Spinal cord (tissue), 10 donors: Measurements from ENCODE around the gene INS. TPM values are rescaled to one million over a fixed set of nuclear protein-coding genes. Genes with fewer than 3 reads are reported as not detected.

Experiments
- DNase-seq, 6 donors: peaks; one replicate each; pipeline versions ENCODE4 v3.0.0 to v3.0.0-alpha.2; 2013 to 2015; ENCODE audit warnings: low spot score in 6 of 6, low read depth in 4 of 6
- H3K27ac ChIP-seq: one replicate; pipeline ENCODE4 v1.5.1; 2013; ENCODE audit warnings: low read depth, low read length, control low read depth
- H3K27me3 ChIP-seq: one replicate; pipeline ENCODE4 v1.6.1; 2013; ENCODE audit warnings: low read length; ENCODE audit not compliant: control insufficient read depth, insufficient read depth
- H3K36me3 ChIP-seq: one replicate; pipeline ENCODE4 v1.6.1; 2013; ENCODE audit warnings: low read length; ENCODE audit not compliant: control insufficient read depth, insufficient read depth
- H3K4me1 ChIP-seq: one replicate; pipeline ENCODE4 v1.6.1; 2013; ENCODE audit warnings: low read length; ENCODE audit not compliant: control insufficient read depth, insufficient read depth
- H3K4me3 ChIP-seq: one replicate; pipeline ENCODE4 v1.5.1; 2013; ENCODE audit warnings: low read depth, low read length, control low read depth
- H3K9me3 ChIP-seq: one replicate; pipeline ENCODE4 v1.6.1; 2013; ENCODE audit warnings: low read length; ENCODE audit not compliant: control insufficient read depth, insufficient read depth
- WGBS: methylation state at CpG from one replicate; pipeline ENCODE4 v1.1.5; 2013; ENCODE audit warnings: missing lambda C conversion rate; ENCODE audit not compliant: insufficient coverage; 5-methylcytosine and 5-hydroxymethylcytosine counted together
- polyA plus RNA-seq, 2 donors: library from polyadenylated mRNA; unstranded; fragments of 120-200 nt; gene quantifications; one replicate each; pipeline ENCODE4 v1.2.1, GENCODE V29; 2013; ENCODE audit not compliant: insufficient read length in 2 of 2
- total RNA-seq, 2 donors: library from RNA; depleted of rRNA in 1 of 2; stranded (reverse); fragments of 120-200 nt in 1 of 2; fragments of >200 nt in 1 of 2; gene quantifications; one replicate each; pipeline versions ENCODE4 v1.2.3 to v1.2.4, GENCODE V29; 2013 to 2014
- donor health status: healthy.

Gene INS
- total and polyA plus RNA-seq, 4 donors = not detected

GRCh38 chr11:2136209-2136951, 24.6 kb downstream of the INS start:
- H3K4me3 ChIP-seq = peak overlapping the region; percentile 53
- H3K4me1 ChIP-seq = peaks cover 45% of the 10 kb centered on the region
- no peaks in the 10 kb centered on the region for H3K9me3 ChIP-seq
- DNase-seq = no peak
- no peak overlapping the region for H3K27ac ChIP-seq
- 45% methylated on average over 24 of the region's 24 CpGs for WGBS
- H3K36me3 ChIP-seq = no peaks in the 10 kb centered on the region
- peaks cover 72% of the 10 kb centered on the region for H3K27me3 ChIP-seq

- Histone ChIP-seq H3K4me1 (peaks cover 42% of the 10 kb centered on the region), H3K36me3 (no peaks in the 10 kb centered on the region), H3K27me3 (peaks cover 66% of the 10 kb centered on the region), H3K4me3 (peak overlapping the region; percentile 53), H3K27ac (no peak overlapping the region), H3K9me3 (no peaks in the 10 kb centered on the region)
- WGBS = 79% methylated on average over 14 of the region's 14 CpGs
- no peak for DNase-seq
Measured at GRCh38 chr11:2135648-2136201, 25.3 kb downstream of the INS start.

GRCh38 chr11:2135018-2135569, 25.9 kb downstream of the INS start:
- Histone ChIP-seq H3K36me3 (no peaks in the 10 kb centered on the region), H3K4me3 (no peak overlapping the region), H3K4me1 (peaks cover 41% of the 10 kb centered on the region), H3K9me3 (no peaks in the 10 kb centered on the region), H3K27me3 (peaks cover 60% of the 10 kb centered on the region), H3K27ac (no peak overlapping the region)
- DNase-seq = no peak
- WGBS = 86% methylated on average over 22 of the region's 26 CpGs

- Histone ChIP-seq H3K9me3 (no peaks in the 10 kb centered on the region), H3K4me1 (peaks cover 38% of the 10 kb centered on the region), H3K27ac (no peak overlapping the region), H3K4me3 (no peak overlapping the region), H3K27me3 (peaks cover 54% of the 10 kb centered on the region), H3K36me3 (no peaks in the 10 kb centered on the region)
- 82% methylated on average over 6 of the region's 19 CpGs for WGBS
- no peak for DNase-seq
Measured at GRCh38 chr11:2134022-2135010, 26.7 kb downstream of the INS start.

DNA sequence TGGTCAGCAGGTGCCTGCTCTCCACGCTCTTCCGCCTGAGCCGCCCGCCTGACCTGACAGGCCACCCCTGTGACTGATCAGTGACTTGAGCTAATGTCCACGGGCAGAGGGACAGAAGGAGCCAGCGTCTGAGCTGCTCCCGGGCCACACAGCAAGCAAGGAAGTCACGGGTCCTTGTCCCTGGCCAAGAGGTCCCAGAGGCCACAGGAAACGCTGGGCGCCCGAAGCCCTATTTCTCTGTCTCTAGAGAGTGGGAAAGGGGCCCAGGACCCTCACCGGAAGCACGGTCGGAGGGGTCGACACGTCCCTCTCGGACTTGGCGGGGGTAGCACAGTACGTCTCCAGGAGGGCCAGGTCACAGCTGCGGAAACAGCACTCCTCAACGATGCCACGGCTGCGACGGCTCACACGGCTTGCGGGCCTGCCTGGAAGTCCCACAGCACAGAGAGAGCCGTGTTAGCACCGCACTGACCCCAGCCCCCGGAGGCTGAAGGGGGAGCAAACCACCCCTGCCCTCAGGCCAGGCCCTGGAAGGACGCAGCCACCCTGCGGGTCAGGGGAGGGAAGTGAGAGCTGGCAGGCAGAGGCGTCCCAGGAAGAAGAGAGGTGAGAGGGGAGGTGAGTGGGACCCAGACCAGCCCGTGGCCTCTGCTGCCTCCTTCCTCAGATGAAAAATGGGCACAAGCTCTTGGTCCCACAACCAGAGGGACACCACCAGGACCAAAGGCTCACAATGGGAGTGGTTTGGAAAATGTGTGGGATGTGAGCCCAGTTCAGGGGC, 27.6 kb downstream of the INS start:
- peaks cover 51% of the 10 kb centered on the region for H3K27me3 ChIP-seq
- H3K4me3 ChIP-seq = no peak overlapping the region
- no peaks in the 10 kb centered on the region for H3K36me3 ChIP-seq
- DNase-seq = no peak
- H3K9me3 ChIP-seq = no peaks in the 10 kb centered on the region
- H3K4me1 ChIP-seq = peaks cover 37% of the 10 kb centered on the region
- no peak overlapping the region for H3K27ac ChIP-seq
- WGBS = 48% methylated on average over 32 of the region's 33 CpGs

DNA sequence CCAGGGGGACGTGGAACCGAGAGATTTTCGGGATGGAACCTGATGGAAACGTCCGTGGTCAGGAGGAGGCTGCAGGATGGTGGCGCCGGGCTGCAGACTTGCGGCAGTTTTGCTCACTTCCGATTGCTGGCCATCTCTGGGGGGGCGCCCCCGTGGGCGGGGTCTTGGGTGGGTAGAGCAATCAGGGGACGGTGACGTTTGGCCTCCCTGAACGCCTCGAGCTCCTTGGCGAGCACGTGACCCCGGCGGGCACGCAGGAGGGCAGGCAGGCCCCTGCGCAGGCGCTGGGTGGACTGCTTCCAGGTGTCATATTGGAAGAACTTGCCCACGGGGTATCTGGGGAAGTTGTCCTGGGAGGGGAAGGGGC, 28.2 kb downstream of the INS start:
- Histone ChIP-seq H3K27me3 (peaks cover 46% of the 10 kb centered on the region), H3K4me3 (no peak overlapping the region), H3K4me1 (peaks cover 32% of the 10 kb centered on the region), H3K36me3 (no peaks in the 10 kb centered on the region), H3K9me3 (no peaks in the 10 kb centered on the region), H3K27ac (no peak overlapping the region)
- DNase-seq = no peak
- WGBS = 41% methylated on average over 20 of the region's 24 CpGs

DNA sequence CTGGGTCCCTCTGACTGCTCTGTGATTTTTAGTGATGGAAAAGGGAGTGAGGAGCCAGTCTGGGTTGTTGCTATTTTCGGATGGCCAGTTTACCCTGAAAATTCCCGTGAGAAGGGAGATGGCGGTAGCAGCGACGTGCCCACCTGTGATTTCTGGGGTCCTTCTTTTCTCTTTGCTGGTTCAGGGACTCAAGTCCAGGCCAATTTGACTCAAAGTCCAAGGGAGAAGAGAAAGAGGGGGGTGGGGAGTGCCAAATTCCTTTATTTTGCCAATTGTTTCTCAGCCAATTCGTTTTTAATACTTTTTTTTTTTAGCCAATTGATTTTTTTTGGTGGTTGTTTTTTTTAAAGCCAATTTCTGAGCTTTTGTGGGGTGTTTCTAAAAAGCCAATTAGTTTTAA, 28.8 kb downstream of the INS start:
- H3K36me3 ChIP-seq = no peaks in the 10 kb centered on the region
- H3K27ac ChIP-seq = no peak overlapping the region
- WGBS = 88% methylated on average over 4 of the region's 6 CpGs
- DNase-seq = no peak
- no peak overlapping the region for H3K4me3 ChIP-seq
- H3K9me3 ChIP-seq = no peaks in the 10 kb centered on the region
- peaks cover 40% of the 10 kb centered on the region for H3K27me3 ChIP-seq
- H3K4me1 ChIP-seq = peaks cover 26% of the 10 kb centered on the region

DNA sequence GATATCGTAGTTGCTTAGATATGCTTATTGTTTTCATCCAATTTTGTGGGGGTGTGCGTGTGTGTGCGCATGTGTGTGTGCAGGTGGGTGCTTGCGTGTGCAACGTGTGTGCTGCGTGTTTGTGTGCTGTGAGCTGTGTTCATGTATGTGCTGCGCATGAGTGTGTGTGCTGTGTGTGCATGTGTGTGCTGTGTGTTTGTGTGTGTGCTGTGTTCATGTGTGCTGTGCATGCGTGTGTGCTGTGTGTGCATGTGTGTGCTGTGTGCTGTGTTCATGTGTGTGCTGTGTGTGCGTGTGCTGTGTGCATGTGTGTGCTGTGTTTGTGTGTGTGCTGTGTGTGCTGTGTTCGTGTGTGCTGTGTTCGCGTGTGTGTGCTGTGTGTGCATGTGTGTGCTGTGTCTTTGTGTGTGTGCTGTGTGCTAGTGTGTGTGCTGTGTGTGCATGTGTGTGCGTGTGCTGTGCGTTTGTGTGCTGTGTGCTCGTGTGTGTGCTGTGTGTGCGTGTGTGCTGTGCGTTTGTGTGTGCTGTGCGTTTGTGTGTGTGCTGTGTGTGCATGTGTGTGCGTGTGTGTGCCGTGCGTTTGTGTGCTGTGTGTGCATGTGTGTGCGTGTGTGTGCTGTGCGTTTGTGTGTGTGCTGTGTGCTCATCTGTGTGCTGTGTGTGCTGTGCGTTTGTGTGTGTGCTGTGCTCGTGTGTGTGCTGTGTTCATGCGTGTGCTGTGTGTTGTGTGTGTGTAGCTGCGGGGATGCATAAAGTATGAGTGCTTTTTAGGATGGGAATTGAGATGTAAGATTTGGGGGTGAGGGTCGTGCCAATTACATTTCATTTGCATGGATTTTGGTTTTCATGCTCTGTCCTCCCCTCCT, 29.4 kb downstream of the INS start:
- WGBS = 88% methylated on average over 27 of the region's 28 CpGs
- Histone ChIP-seq H3K4me1 (peaks cover 20% of the 10 kb centered on the region), H3K4me3 (no peak overlapping the region), H3K27me3 (peaks cover 33% of the 10 kb centered on the region), H3K36me3 (no peaks in the 10 kb centered on the region), H3K9me3 (no peaks in the 10 kb centered on the region), H3K27ac (no peak overlapping the region)
- no peak for DNase-seq
